HepG2 (cell line): Measurements from ENCODE around the gene TEDC1. TPM values are rescaled to one million over a fixed set of nuclear protein-coding genes. Genes with fewer than 3 reads are reported as not detected.

Experiments
- ARNT2 ChIP-seq: sonication (generic); formaldehyde crosslinking; IDR thresholded peaks from 2 replicates; pipeline ENCODE4 v1.8.0; 2022; ENCODE audit warnings: mild to moderate bottlenecking, low read depth, missing genetic modification reagents, moderate library complexity
- CEBPG ChIP-seq: IDR thresholded peaks from 2 replicates; pipeline ENCODE4 v1.6.1; 2016
- E2F5 ChIP-seq: sonication (generic); formaldehyde crosslinking; conservative IDR thresholded peaks from 2 replicates; pipeline ENCODE4 v1.4.0; 2020; ENCODE audit warnings: missing genetic modification reagents
- FOXJ3 ChIP-seq: sonication (generic); formaldehyde crosslinking; IDR thresholded peaks from 2 replicates; pipeline ENCODE4 v1.4.0; 2020; ENCODE audit warnings: missing genetic modification reagents, mild to moderate bottlenecking, borderline replicate concordance
- GTF2F1 ChIP-seq: fragments of 150-350 bp; IDR thresholded peaks from 2 replicates; pipeline ENCODE4 v1.6.1; 2014; ENCODE audit warnings: low read length
- KIAA2018 ChIP-seq: sonication (generic); formaldehyde crosslinking; IDR thresholded peaks from 2 replicates; pipeline ENCODE4 v1.5.0; 2020; ENCODE audit warnings: mild to moderate bottlenecking, missing genetic modification reagents, borderline replicate concordance
- MLX ChIP-seq: IDR thresholded peaks from 2 replicates; pipeline ENCODE4 v1.6.1; 2016
- MXD1 ChIP-seq: sonication (generic); formaldehyde crosslinking; IDR thresholded peaks from 2 replicates; pipeline ENCODE4 v1.4.0; 2020; ENCODE audit warnings: mild to moderate bottlenecking, missing genetic modification reagents
- RAD51 ChIP-seq: fragments of 450-650 bp; IDR thresholded peaks from 2 replicates; pipeline ENCODE4 v1.6.1; 2016; ENCODE audit warnings: borderline replicate concordance
- TRIM22 ChIP-seq: fragments of 450-650 bp; IDR thresholded peaks from 2 replicates; pipeline ENCODE4 v1.6.1; 2017
- ZBTB20 ChIP-seq: sonication (generic); formaldehyde crosslinking; IDR thresholded peaks from 2 replicates; pipeline ENCODE4 v1.8.1; 2023; ENCODE audit warnings: missing genetic modification reagents, low read depth, mild to moderate bottlenecking, borderline replicate concordance
- ZBTB42 ChIP-seq: sonication (generic); formaldehyde crosslinking; IDR thresholded peaks from 2 replicates; pipeline ENCODE4 v1.5.0; 2020; ENCODE audit warnings: mild to moderate bottlenecking, missing genetic modification reagents
- ZFY ChIP-seq: sonication (generic); formaldehyde crosslinking; IDR thresholded peaks from 2 replicates; pipeline ENCODE4 v1.4.0; 2020; ENCODE audit warnings: missing genetic modification reagents
- ZNF24 ChIP-seq: fragments of 450-650 bp; IDR thresholded peaks from 2 replicates; pipeline ENCODE4 v1.6.1; 2017; ENCODE audit warnings: antibody characterized with exemption, mild to moderate bottlenecking
- ZNF331 ChIP-seq: sonication (generic); formaldehyde crosslinking; IDR thresholded peaks from 2 replicates; pipeline ENCODE4 v1.4.0; 2020; ENCODE audit warnings: missing genetic modification reagents
- ZNF678 ChIP-seq: sonication (generic); formaldehyde crosslinking; IDR thresholded peaks from 2 replicates; pipeline ENCODE4 v1.4.0; 2020; ENCODE audit warnings: mild to moderate bottlenecking, missing genetic modification reagents
- ZNF777 ChIP-seq: sonication (generic); formaldehyde crosslinking; IDR thresholded peaks from 2 replicates; pipeline ENCODE4 v1.4.0; 2020; ENCODE audit warnings: missing genetic modification reagents
- ZSCAN9 ChIP-seq: IDR thresholded peaks from 2 replicates; pipeline ENCODE4 v1.6.1; 2016; ENCODE audit warnings: borderline replicate concordance
- polyA plus RNA-seq, 8 experiments: library from polyadenylated mRNA; depleted of rRNA in 3 of 8; stranded (reverse) in 7 of 8; unstranded in 1 of 8; fragments of >200 nt; fragmentation: Illumina TruSeq in 4 of 8; extraction: Trizol in 4 of 8; gene quantifications; 2 replicates each; pipeline versions ENCODE4 v1.2.1 to v1.2.3, GENCODE V29; 2011 to 2016; ENCODE audit warnings: low read depth in 4 of 8, missing spikeins in 1 of 8, mixed read lengths in 1 of 8; ENCODE audit not compliant: insufficient read depth in 1 of 8
- total RNA-seq, 5 experiments: library from RNA; depleted of rRNA; stranded (reverse); fragments of >200 nt; fragmentation: Illumina TruSeq; extraction: Trizol; gene quantifications; 2 replicates each; pipeline ENCODE4 v1.2.3, GENCODE V29; 2016; ENCODE audit warnings: low read depth in 1 of 5

The TEDC1 gene
- total and polyA plus RNA-seq, 2 of the 13 experiments (the other 11 are each of a cell fraction or from before 2014, with no cell fraction given) = 5.7 to 27.4 TPM

- TF ChIP-seq ZBTB20 (CRISPR knock-in tag) (no peak), ZNF777 (CRISPR knock-in tag) (peak; percentile 32; the same call in 1 of the 2 replicates), MXD1 (CRISPR knock-in tag) (0 out of 2 replicates have a peak, but pooled peaks have one; percentile 27), E2F5 (CRISPR knock-in tag) (no peak), ZNF678 (CRISPR knock-in tag) (no peak), KIAA2018 (no peak), GTF2F1 (no peak), TRIM22 (no peak), ZFY (CRISPR knock-in tag) (peak; percentile 59), FOXJ3 (CRISPR knock-in tag) (no peak), ZNF24 (no peak), ZNF331 (CRISPR knock-in tag) (peak; percentile 38; the same call in 1 of the 2 replicates), RAD51 (no peak), ARNT2 (CRISPR knock-in tag) (no peak), ZBTB42 (CRISPR knock-in tag) (no peak), ZSCAN9 (no peak), MLX (CRISPR knock-in tag) (no peak), CEBPG (CRISPR knock-in tag) (no peak)
Measured at GRCh38 chr14:105489542-105490266, 1.3 kb upstream of the TEDC1 start (continued).
